GM21367 (cell line): ENCODE results near the gene INTS6.
A peak's percentile ranks its signal among the peaks of the same experiment; 100 is the strongest.
"Not testable (repeated sequence)": the region's sequence is repeated elsewhere in the genome, so short reads cannot be mapped to it uniquely, and the experiment has no call there.

Source experiments
- ATAC-seq: cut with Tn5 transposase; IDR thresholded peaks from one replicate; pipeline ENCODE4 v1.9.1; 2021; ENCODE audit not compliant: unreplicated experiment

The INTS6 gene

DNA sequence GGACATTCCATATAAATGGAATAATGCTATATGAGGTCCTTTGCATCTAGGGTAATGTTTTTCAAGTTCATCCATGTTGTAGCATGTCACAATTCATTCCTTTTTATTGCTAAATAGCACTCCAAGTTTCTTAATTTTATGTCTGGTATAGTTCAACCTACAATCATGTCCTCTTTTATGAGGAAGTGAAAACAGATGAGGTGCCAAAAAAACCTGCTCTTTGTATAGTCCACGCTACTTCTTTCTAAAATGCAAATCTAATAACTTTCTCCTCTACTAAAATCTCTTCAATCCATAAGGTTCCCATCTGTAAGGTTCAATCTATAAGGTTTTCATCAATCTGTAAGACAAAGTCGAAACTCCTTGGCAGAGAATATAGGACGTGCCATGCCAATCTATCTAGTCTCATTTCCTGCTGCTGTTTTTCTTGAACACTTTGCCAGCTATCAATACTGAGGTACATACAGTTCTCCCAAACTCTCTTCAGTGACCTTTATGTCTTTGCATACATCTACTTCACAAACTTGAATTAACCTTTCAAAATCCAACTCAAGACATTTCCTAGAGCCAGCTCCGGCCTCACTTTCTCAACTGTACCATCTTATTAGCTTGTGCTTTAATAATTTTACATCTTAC, 33.7 kb downstream of the INTS6 start:
- ATAC-seq, result peak; percentile 47

DNA sequence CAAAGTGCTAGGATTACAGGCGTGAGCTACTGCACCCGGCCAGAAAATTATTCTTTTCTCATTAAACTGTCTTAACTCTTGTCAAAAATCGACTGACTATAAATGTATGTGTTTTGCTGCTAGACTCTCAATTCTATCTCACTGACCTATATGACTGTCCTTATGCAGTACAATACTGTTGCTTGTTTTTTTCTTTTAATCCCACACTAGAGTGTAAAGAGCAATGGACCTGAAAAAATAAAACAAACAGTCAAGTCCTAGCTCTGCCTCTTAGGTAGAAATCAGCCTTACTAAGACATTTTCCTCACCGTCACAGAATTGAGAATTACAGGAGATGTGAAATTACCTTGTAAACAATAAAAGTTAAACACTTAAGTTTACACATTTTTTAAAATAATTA, 35.1 kb downstream of the INTS6 start:
- ATAC-seq, result no peak

DNA sequence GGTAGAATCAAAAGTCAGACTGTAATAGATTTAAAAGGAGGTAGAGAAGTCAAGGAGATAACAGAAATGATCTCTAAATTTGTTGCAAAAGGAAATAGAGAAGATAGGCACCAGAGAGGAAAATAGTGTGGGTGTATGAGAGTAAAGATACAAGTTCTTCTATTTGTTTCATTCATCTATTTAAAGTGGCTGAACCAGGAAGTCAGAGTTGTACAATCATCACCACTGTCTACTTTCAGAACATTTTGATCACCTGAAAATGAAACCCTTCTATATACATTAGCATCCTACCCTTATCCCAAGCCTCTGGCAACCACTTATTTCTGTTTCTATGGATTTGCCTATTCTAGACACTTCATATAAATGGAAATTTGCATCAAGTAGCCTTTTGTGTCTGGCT, 36.7 kb downstream of the INTS6 start:
- no peak for ATAC-seq

DNA sequence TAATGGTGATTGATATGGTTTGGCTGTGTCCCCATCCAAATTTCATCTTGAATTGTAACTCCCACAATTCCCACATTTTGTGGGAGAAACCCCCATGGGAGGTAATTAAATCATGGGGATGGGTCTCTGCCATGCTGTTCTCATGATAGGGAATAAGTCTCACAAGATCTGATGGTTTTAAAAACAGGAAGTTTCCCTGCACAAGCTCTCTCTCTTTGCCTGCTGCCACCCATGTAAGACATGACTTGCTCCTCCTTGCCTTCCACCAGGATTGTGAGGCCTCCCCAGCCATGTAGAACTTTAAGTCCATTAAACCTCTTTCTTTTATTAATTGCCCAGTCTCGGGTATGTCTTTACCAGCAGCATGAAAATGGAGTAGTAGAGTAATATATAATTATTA, 37.5 kb downstream of the INTS6 start:
- ATAC-seq, result not testable (repeated sequence)

DNA sequence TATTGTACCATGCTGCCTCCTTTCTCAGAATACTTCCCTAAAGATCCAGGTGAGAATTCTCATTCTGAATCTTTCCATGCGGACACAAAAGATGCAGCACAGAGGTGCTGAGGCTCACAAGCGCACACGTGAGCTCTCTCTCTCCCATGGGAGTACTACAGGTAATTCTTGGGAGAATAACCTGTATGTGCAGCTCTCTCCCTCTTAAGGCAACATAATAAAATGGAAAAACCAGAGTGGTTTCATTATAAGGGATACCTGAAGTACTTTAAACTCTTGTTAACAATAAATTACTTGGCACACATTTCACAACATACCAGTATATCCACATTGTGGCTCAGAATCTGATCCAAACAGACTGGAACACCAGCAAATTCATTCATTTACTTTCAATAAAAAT, 40.4 kb downstream of the INTS6 start:
- ATAC-seq, result no peak

DNA sequence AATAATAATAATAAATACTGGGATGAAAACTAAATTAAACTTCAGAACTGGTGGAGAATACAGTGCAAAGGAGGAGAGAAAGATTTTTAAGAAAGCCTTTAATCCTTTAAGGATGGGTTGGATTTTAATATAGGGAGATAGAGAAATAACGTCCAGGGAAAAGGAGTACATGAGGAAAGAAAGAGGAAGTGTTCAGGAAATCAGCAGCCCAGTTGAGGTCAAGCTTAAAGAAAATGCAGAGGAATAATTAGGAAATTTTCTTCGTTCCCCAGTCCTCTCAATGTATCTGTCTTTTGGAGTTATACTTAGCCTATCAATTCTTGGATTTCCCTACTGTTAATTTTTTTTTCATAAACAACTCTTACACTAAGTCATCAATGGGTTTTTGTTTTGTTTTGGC, 47.7 kb downstream of the INTS6 start:
- ATAC-seq, result no peak

DNA sequence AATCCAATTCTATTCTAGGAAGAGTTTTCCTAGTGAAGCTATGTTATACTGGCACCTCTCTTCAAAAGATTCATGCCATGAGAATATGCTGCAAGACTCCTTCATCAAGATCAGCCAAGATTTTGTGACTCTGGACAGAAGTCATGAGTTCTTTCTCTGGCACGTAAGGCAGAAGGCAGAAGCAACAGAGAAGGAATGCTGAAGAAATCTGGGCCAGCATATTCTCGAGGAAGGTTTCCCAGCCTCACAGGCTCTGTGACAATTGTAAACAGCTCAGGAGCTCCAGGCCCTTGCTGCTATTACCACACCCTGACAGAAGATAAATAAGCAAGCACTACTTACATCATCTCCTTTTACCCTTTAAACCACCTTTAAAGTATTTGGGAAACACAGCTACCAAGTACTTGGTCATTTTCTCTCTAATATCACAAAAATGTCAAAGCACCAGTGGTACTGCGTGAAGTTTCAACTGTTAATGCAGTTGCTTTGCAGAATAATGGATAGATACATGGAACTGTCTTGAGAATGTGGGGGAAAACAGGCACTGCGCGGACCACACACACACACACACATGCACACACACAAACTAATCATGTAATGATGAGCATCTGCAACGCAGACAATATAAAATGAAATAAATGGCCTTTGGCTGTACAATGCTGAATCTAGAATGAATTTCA, 55.4 kb downstream of the INTS6 start:
- no peak for ATAC-seq

DNA sequence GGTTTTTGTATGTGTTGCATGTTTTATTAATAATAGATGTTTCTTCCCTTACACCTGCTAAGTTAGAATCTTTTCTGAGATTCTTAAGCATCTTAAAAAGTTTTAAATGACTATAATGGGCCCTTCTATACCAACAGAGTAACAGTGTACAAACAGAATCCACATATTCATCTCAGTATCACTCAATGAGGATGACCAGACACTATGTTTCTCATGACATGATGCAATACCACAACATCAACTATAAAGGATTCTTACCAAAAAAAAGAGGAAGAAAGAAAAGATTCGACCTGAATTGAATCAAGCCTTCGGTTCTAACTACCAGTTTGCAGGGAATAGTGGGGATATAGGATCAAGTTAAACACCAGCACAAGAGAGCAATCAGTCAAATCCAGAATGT, 56.5 kb downstream of the INTS6 start:
- peak; percentile 77 for ATAC-seq

DNA sequence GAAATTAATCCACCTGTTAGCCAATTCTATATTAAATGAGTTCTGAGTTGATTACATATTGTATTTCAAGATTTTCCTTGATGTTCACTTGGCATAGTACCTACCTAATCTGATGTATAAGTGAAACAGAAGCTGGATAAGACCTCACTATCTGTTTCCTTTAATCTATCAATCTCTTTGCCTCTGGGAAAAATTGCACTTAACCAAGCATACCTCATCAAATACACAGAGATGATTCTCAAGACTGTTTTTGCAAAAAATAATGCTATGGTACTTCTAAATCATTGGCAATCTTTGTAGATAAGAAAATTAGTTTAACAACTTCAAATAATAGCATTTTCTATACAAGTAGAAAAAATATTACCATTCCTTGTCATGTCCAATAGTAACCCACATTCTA, 58.1 kb downstream of the INTS6 start:
- ATAC-seq, result no peak

DNA sequence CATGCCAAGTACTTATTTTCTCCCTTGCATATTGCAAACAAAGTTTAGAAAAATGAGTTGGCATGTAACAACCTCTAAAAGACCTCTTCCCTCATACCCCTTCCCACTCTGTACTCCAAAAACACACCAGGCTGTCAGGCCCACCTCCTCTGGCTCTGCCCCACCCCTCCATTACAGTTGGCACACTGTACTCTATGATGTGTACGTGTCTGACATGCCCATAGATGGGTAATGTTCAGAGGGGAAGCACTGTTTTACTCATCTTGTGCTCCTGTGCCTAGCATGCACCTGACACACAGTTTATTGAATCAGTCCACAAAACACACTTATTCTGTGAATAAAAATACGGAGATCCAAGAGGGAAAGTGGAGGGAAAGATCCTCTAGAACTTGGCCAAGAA, 67.7 kb downstream of the INTS6 start:
- no peak for ATAC-seq

DNA sequence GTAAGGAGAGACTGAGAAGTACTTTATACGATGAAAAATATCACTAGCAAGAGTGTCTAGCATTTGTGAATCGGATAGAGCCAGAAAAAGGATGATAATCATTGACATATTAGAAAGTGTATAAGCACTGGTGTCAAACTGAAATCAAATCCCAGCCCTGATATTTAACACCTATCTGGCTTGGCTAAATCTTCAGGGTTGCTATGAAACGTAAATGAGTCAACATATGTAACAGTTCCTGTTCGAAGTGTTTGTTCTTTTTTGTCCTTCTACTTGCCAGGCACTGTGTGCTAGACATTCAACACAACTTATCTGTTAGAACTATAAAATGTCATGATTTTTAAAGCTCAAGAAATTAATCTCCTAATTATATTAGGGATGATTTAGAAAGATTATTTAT, 72.6 kb downstream of the INTS6 start:
- no peak for ATAC-seq

DNA sequence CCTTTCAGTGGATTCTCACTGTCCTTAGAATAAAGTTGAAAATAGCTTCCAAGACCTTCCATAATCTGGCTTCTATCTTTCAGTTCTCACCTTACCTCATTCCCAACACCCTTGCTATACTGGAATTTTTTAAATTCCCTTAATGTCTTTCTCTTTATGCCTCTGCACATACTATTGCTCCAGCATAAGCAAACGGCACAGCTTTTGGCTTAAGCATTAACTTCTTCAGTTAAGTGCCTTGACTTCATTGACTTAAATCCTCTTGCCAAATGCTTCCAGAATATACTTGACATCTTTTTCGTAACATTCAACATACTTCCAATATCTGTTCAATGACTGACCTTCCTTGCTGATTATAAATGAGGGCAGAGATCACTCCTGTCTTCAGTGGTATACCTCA, 79.4 kb downstream of the INTS6 start:
- no peak for ATAC-seq

DNA sequence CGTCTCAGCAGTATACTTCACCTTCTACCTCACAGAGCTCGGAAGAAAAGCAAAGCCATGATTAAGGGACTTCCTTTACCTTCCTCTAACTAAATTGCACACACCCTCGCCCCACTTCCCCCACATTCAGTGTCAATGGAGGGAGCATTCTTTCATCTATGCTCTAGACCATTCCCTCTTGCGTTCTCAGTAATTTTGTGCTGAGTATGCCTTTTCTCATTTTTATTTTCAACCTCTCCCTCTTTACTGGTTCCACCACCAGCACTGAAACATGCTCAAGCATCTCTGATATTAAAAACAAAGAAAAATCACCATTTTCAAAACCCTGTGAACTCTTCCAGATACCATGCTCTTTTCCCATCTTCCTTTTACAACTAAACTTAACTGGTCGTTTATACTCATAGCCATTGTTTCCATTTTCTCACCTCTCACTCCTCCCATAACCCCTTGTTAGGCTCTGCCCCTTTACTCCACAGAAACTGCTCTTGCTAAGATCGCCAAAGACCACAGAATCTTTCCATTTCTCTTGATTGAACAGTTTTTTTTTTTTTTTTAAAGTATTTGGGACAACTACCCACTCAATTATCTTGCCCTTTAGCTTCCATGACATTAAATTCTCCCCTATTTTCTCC, 81.0 kb downstream of the INTS6 start:
- no peak for ATAC-seq

DNA sequence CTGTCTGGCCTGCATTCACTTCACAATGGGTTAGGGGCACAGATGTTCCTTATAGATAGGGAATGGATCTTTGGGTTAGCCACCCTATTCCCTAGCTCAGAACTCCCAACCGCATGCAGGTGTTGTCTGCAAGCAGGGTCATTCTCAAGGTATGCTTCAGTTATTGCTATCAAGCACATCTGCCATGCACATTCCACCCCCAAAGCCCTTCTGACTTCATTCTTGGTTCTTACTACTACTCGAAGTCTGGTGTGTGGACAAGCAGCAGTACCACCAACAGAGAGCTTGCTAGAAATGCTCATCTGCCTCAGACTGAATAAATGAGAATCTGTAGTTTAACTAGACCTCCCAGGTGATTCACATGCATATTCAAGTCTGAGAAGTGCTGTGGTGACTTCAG, 82.0 kb downstream of the INTS6 start:
- ATAC-seq, result no peak

DNA sequence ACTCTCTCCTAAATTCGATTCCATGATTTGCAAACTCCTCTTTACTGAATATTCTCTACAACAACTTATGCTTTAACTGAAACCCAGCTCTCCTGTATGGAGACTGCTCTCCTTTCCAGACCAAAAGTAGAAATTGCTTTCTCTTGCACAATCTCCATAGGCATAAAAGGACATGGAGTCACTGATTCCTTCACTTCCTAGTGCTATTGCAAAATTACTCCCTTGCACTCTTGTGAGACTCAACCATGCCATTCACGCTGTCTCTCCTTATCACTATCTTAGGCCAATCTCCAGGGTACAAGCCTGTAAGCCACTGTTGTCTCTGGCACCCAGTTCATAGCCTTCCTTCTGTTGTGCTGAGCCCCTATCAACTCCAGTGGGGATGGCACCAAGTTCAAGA, 82.7 kb downstream of the INTS6 start:
- no peak for ATAC-seq

DNA sequence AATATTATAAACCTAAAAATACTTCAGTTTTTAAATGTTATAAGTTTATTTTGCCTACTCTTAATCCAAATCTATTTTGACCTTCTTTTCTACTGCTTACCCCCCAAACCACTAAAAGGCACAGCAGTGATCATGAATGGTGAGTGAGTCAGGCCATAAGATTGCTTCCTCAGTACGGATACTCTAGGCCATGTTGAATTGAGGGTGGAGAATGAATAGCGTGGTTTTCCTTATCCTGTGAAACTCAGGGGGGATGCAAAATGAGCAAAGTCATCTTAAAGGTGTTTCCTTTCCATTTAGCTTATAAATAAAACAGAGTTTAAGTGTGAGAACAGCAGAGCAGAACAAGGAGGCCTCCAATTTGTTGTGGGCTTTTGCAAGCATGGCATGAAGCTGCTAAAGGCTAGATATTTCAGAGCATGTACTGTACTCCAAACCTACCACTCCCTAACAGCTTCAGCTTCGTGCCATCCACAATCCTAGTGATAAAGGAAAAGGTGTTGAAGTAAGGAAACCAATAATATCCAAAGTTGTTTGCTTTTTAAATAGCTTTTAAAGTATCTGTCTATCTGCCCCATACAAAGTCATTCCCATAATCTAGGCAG, 88.3 kb downstream of the INTS6 start:
- ATAC-seq, result no peak

DNA sequence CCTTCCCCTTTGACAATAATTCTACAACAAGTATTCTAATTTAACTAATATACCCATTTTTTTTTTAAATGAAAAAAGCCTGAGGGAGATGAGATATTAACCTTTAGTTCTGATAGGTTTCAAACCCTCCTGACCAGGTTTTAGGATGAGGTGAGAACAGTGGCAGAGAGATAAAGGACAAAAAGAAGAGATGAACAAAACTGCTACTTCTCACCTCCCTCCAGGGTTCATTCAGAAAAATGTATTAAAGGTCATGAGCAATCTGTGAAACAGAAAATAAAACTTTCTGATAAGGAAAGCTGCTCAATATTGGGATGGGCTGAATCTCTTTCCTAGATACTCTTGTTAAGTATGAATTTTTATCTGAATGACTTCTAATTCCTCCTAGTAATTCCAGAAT, 89.2 kb downstream of the INTS6 start:
- no peak for ATAC-seq

DNA sequence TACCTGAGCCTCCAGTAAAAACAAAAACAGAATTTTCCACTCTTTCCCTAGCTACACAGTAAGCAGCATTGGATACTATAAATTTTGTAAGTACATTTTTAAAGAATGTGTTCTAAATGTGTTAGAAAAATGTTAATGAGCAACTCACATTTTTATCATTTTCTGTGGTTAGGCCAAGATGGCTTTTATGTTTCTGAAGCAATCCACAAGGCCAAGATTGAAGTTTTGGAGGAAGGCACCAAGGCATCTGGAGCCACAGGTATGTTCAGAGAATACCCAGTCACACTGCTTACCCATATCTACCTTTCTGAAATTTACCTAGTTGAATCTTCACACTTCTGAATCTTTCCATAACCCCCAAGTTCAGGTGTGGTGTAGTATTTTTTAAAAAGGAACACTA, 91.7 kb downstream of the INTS6 start:
- ATAC-seq, result no peak

DNA sequence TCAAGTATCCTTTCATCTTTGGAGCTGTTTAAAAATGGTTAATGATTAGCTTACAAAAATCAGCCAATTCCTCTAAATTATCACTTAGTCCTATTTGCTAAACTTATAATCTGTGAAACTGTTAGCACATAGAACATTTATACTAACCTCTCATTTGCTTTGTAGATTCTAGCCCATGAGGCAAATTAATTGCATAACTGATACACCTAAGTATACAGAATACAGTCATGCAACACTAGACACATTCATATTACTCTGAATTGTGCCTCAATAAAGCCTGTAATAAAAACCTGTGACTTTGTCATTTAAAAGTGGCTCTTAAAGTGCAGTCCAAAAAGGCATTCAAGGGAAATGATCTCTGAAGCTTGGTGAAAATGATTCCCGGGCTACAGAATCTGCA, 92.3 kb downstream of the INTS6 start:
- ATAC-seq, result no peak

DNA sequence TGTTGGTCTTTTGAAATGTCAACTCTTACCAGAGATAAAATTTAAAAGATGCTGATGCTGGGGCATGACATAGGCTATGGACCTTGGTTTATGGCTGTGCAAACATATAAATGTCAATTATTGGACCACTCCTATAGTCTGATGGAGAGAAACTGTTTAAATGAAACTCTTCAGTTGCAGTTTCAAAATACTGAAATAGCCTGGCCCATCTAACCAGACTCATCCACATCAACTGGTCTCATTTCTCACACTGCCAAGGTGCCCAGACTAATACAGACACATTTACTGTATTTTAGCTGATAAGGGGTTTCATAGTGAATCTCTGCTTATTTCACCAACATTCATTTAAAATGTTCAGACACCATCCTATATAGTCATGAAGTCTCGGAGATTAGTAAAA, 93.5 kb downstream of the INTS6 start:
- no peak for ATAC-seq

DNA sequence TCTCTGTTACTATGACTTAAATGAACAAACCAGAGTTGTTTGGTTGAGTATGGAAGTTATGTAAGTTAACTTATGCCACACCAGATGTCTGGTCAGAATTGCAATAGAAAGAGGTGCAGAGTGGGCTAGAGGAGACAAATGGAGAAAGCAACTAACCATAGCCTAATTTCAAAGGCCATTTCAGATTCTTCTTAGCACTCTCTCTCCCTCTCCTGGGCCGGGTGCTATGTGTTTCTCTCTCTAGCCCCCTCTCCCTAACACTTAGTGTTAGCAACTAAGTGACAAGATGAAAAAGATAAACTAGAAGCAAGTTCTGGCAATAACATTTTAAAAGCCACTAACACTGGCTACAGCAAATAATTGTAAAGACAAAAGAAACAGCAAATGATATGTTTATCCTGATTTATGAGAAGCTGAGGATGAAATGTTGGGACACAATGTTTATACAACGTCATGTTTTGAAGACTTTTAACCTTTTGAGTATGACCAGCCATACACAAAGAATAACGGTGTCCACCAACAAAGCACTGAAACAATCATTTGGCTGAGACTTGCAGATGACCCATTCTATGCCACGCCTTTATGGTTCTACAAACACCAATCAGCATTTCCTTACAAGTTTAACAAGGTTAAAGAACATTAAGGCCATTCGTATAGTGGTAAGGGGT, 94.8 kb downstream of the INTS6 start:
- ATAC-seq, result no peak

DNA sequence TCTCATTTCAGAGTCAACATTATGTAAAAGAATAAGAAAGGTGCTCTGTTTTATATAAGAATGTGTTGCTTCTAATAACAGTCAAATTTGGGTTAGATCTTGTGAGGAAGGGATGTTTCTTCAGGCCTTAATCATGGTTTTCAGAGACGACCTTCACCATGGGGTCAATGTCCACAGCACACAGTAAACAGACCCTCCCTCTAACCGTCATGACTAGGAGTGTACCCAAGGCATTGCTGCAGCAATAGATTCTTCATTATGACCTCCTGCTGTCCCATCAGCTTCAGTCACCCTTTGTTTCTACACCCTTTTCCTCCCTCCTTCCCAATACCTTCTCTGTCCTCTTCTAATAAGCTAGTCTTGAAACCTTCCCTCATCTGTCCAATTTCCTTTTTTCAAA, 97.6 kb downstream of the INTS6 start:
- ATAC-seq, result no peak
